ENCODE results near the gene CNPY1.

The CNPY1 gene

GRCh38 chr7:155508376-155509358, 37.7 kb downstream of the CNPY1 start:
- H3K4me3 ChIP-seq (ENCODE audit: low read depth in 1 of 2, low read length in 2 of 2), result no peak overlapping the region
- H3K4me1 ChIP-seq (ENCODE audit: insufficient read depth, low read length), result no peaks in the 10 kb centered on the region
- H3K27me3 ChIP-seq (ENCODE audit: control insufficient read depth in 1 of 2, insufficient read depth in 2 of 2, low read length in 2 of 2), result peaks cover 70 to 78% of the 10 kb centered on the region in 2 donors
- peaks cover 4% of the 10 kb centered on the region for H3K9me3 ChIP-seq (ENCODE audit: low read length)
- H3K9ac ChIP-seq (ENCODE audit: low read length), result no peak overlapping the region
- H3K36me3 ChIP-seq (ENCODE audit: insufficient read depth, low read length), result no peaks in the 10 kb centered on the region
- H3K27ac ChIP-seq (ENCODE audit: low read depth, low read length), result no peak overlapping the region

GRCh38 chr7:155507576-155507975, 38.8 kb downstream of the CNPY1 start:
- Histone ChIP-seq H3K27me3 (ENCODE audit: control insufficient read depth in 1 of 2, insufficient read depth in 2 of 2, low read length in 2 of 2) (peaks cover 77 to 78% of the 10 kb centered on the region in 2 donors), H3K4me1 (ENCODE audit: insufficient read depth, low read length) (no peaks in the 10 kb centered on the region), H3K9me3 (ENCODE audit: low read length) (peaks cover 4% of the 10 kb centered on the region), H3K36me3 (ENCODE audit: insufficient read depth, low read length) (no peaks in the 10 kb centered on the region), H3K9ac (ENCODE audit: low read length) (no peak overlapping the region), H3K4me3 (ENCODE audit: low read depth in 1 of 2, low read length in 2 of 2) (no peak overlapping the region), H3K27ac (ENCODE audit: low read depth, low read length) (no peak overlapping the region)

GRCh38 chr7:155506854-155507337, 39.5 kb downstream of the CNPY1 start:
- H3K27ac ChIP-seq (ENCODE audit: low read depth, low read length), result no peak overlapping the region
- no peak overlapping the region for H3K4me3 ChIP-seq (ENCODE audit: low read depth in 1 of 2, low read length in 2 of 2)
- peaks cover 4% of the 10 kb centered on the region for H3K9me3 ChIP-seq (ENCODE audit: low read length)
- peaks cover 71 to 73% of the 10 kb centered on the region in 2 donors for H3K27me3 ChIP-seq (ENCODE audit: control insufficient read depth in 1 of 2, insufficient read depth in 2 of 2, low read length in 2 of 2)
- no peaks in the 10 kb centered on the region for H3K4me1 ChIP-seq (ENCODE audit: insufficient read depth, low read length)
- H3K36me3 ChIP-seq (ENCODE audit: insufficient read depth, low read length), result no peaks in the 10 kb centered on the region
- no peak overlapping the region for H3K9ac ChIP-seq (ENCODE audit: low read length)

- Histone ChIP-seq H3K4me3 (ENCODE audit: low read depth in 1 of 2, low read length in 2 of 2) (no peak overlapping the region), H3K27me3 (ENCODE audit: control insufficient read depth in 1 of 2, insufficient read depth in 2 of 2, low read length in 2 of 2) (peaks cover 64 to 69% of the 10 kb centered on the region in 2 donors), H3K9me3 (ENCODE audit: low read length) (no peaks in the 10 kb centered on the region), H3K36me3 (ENCODE audit: insufficient read depth, low read length) (no peaks in the 10 kb centered on the region), H3K9ac (ENCODE audit: low read length) (no peak overlapping the region), H3K27ac (ENCODE audit: low read depth, low read length) (no peak overlapping the region), H3K4me1 (ENCODE audit: insufficient read depth, low read length) (no peaks in the 10 kb centered on the region)
These were observed 41.0 kb downstream of the CNPY1 start for GRCh38 chr7:155505422-155505793.

GRCh38 chr7:155497149-155497901, 49.0 kb downstream of the CNPY1 start:
- no peak overlapping the region for H3K9ac ChIP-seq (ENCODE audit: low read length)
- no peaks in the 10 kb centered on the region for H3K36me3 ChIP-seq (ENCODE audit: insufficient read depth, low read length)
- H3K4me3 ChIP-seq (ENCODE audit: low read depth in 1 of 2, low read length in 2 of 2), result no peak overlapping the region
- H3K27ac ChIP-seq (ENCODE audit: low read depth, low read length), result no peak overlapping the region
- no peaks in the 10 kb centered on the region for H3K9me3 ChIP-seq (ENCODE audit: low read length)
- H3K27me3 ChIP-seq (ENCODE audit: control insufficient read depth in 1 of 2, insufficient read depth in 2 of 2, low read length in 2 of 2), result peaks cover 8 to 19% of the 10 kb centered on the region in 2 donors
- H3K4me1 ChIP-seq (ENCODE audit: insufficient read depth, low read length), result no peaks in the 10 kb centered on the region

- no peaks in the 10 kb centered on the region for H3K9me3 ChIP-seq (ENCODE audit: low read length)
- H3K4me3 ChIP-seq (ENCODE audit: low read depth in 1 of 2, low read length in 2 of 2), result no peak overlapping the region
- peaks cover under 1% of the 10 kb centered on the region for H3K4me1 ChIP-seq (ENCODE audit: insufficient read depth, low read length)
- H3K27ac ChIP-seq (ENCODE audit: low read depth, low read length), result no peak overlapping the region
- no peak overlapping the region for H3K9ac ChIP-seq (ENCODE audit: low read length)
- H3K27me3 ChIP-seq (ENCODE audit: control insufficient read depth in 1 of 2, insufficient read depth in 2 of 2, low read length in 2 of 2), result peaks cover 5 to 25% of the 10 kb centered on the region in 2 donors
- no peaks in the 10 kb centered on the region for H3K36me3 ChIP-seq (ENCODE audit: insufficient read depth, low read length)
These were observed 49.9 kb downstream of the CNPY1 start for GRCh38 chr7:155496267-155497005.

GRCh38 chr7:155495440-155496248, 50.7 kb downstream of the CNPY1 start:
- Histone ChIP-seq H3K27me3 (ENCODE audit: control insufficient read depth in 1 of 2, insufficient read depth in 2 of 2, low read length in 2 of 2) (peaks cover 0 to 21% of the 10 kb centered on the region in 2 donors), H3K9ac (ENCODE audit: low read length) (no peak overlapping the region), H3K36me3 (ENCODE audit: insufficient read depth, low read length) (no peaks in the 10 kb centered on the region), H3K4me1 (ENCODE audit: insufficient read depth, low read length) (peaks cover 6% of the 10 kb centered on the region), H3K27ac (ENCODE audit: low read depth, low read length) (no peak overlapping the region), H3K9me3 (ENCODE audit: low read length) (no peaks in the 10 kb centered on the region), H3K4me3 (ENCODE audit: low read depth in 1 of 2, low read length in 2 of 2) (no peak overlapping the region)

- Histone ChIP-seq H3K4me1 (ENCODE audit: insufficient read depth, low read length) (peaks cover 6% of the 10 kb centered on the region), H3K4me3 (ENCODE audit: low read depth in 1 of 2, low read length in 2 of 2) (no peak overlapping the region), H3K27ac (ENCODE audit: low read depth, low read length) (no peak overlapping the region), H3K9ac (ENCODE audit: low read length) (no peak overlapping the region), H3K27me3 (ENCODE audit: control insufficient read depth in 1 of 2, insufficient read depth in 2 of 2, low read length in 2 of 2) (peaks cover 0 to 22% of the 10 kb centered on the region in 2 donors), H3K9me3 (ENCODE audit: low read length) (no peaks in the 10 kb centered on the region), H3K36me3 (ENCODE audit: insufficient read depth, low read length) (no peaks in the 10 kb centered on the region)
These were observed 51.8 kb downstream of the CNPY1 start for GRCh38 chr7:155494551-155494950.

GRCh38 chr7:155493744-155494538, 52.4 kb downstream of the CNPY1 start:
- Histone ChIP-seq H3K36me3 (ENCODE audit: insufficient read depth, low read length) (no peaks in the 10 kb centered on the region), H3K27me3 (ENCODE audit: control insufficient read depth in 1 of 2, insufficient read depth in 2 of 2, low read length in 2 of 2) (peaks cover 0 to 26% of the 10 kb centered on the region in 2 donors), H3K9me3 (ENCODE audit: low read length) (no peaks in the 10 kb centered on the region), H3K9ac (ENCODE audit: low read length) (no peak overlapping the region), H3K27ac (ENCODE audit: low read depth, low read length) (no peak overlapping the region), H3K4me3 (ENCODE audit: low read depth in 1 of 2, low read length in 2 of 2) (no peak overlapping the region), H3K4me1 (ENCODE audit: insufficient read depth, low read length) (peaks cover 6% of the 10 kb centered on the region)

GRCh38 chr7:155491812-155492211, 54.5 kb downstream of the CNPY1 start:
- no peaks in the 10 kb centered on the region for H3K36me3 ChIP-seq (ENCODE audit: insufficient read depth, low read length)
- H3K4me1 ChIP-seq (ENCODE audit: insufficient read depth, low read length), result peaks cover 6% of the 10 kb centered on the region
- H3K27ac ChIP-seq (ENCODE audit: low read depth, low read length), result no peak overlapping the region
- H3K9me3 ChIP-seq (ENCODE audit: low read length), result no peaks in the 10 kb centered on the region
- peaks cover 0 to 27% of the 10 kb centered on the region in 2 donors for H3K27me3 ChIP-seq (ENCODE audit: control insufficient read depth in 1 of 2, insufficient read depth in 2 of 2, low read length in 2 of 2)
- H3K9ac ChIP-seq (ENCODE audit: low read length), result no peak overlapping the region
- H3K4me3 ChIP-seq (ENCODE audit: low read depth in 1 of 2, low read length in 2 of 2), result no peak overlapping the region

All from muscle layer of colon (tissue), 2 donors.